GM21526 (cell line): ENCODE measurements around the gene KIZ.

ENCODE experiments used
- ATAC-seq: cut with Tn5 transposase; IDR thresholded peaks from one replicate; pipeline ENCODE4 v1.9.1; 2021; ENCODE audit warnings: moderate library complexity; ENCODE audit not compliant: unreplicated experiment, low FRiP score

KIZ gene

GRCh38 chr20:21251278-21251677 is 125.4 kb downstream of the KIZ start:
- no peak for ATAC-seq

GRCh38 chr20:21257192-21257591 is 131.3 kb downstream of the KIZ start:
- no peak for ATAC-seq

GRCh38 chr20:21258411-21258810 is 132.5 kb downstream of the KIZ start:
- ATAC-seq, result no peak

- ATAC-seq, result no peak
Measured at GRCh38 chr20:21259346-21259745, 133.5 kb downstream of the KIZ start.

GRCh38 chr20:21262812-21263211 is 136.9 kb downstream of the KIZ start:
- no peak for ATAC-seq

GRCh38 chr20:21265261-21266190 is 139.6 kb downstream of the KIZ start:
- no peak for ATAC-seq

GRCh38 chr20:21266191-21266536 is 140.3 kb downstream of the KIZ start:
- ATAC-seq, result no peak

GRCh38 chr20:21269772-21270171 is 143.9 kb downstream of the KIZ start:
- ATAC-seq, result no peak

- no peak for ATAC-seq
Measured at GRCh38 chr20:21270806-21271205, 144.9 kb downstream of the KIZ start.

- ATAC-seq, result peak; percentile 59
Measured at GRCh38 chr20:21272279-21272678, 146.4 kb downstream of the KIZ start.

GRCh38 chr20:21272679-21273078 is 146.8 kb downstream of the KIZ start:
- peak; percentile 69 for ATAC-seq

GRCh38 chr20:21273755-21274386 is 148.0 kb downstream of the KIZ start:
- ATAC-seq, result no peak

- ATAC-seq, result no peak
Measured at GRCh38 chr20:21278829-21279228, 152.9 kb downstream of the KIZ start.

- no peak for ATAC-seq
Measured at GRCh38 chr20:21279706-21280521, 154.0 kb downstream of the KIZ start.

- ATAC-seq, result no peak
Measured at GRCh38 chr20:21280522-21281016, 154.7 kb downstream of the KIZ start.

GRCh38 chr20:21286775-21287174 is 160.9 kb downstream of the KIZ start:
- no peak for ATAC-seq

- ATAC-seq, result no peak
Measured at GRCh38 chr20:21288587-21289370, 162.9 kb downstream of the KIZ start.

- no peak for ATAC-seq
Measured at GRCh38 chr20:21289651-21290050, 163.8 kb downstream of the KIZ start.

- ATAC-seq, result no peak
Measured at GRCh38 chr20:21291026-21291425, 165.1 kb downstream of the KIZ start.

GRCh38 chr20:21294755-21295154 is 168.9 kb downstream of the KIZ start:
- ATAC-seq, result no peak
